ENCODE results near the gene GNB2.
"Not testable (repeated sequence)": the region's sequence is repeated elsewhere in the genome, so short reads cannot be mapped to it uniquely, and the experiment has no call there.

GNB2 gene

DNA sequence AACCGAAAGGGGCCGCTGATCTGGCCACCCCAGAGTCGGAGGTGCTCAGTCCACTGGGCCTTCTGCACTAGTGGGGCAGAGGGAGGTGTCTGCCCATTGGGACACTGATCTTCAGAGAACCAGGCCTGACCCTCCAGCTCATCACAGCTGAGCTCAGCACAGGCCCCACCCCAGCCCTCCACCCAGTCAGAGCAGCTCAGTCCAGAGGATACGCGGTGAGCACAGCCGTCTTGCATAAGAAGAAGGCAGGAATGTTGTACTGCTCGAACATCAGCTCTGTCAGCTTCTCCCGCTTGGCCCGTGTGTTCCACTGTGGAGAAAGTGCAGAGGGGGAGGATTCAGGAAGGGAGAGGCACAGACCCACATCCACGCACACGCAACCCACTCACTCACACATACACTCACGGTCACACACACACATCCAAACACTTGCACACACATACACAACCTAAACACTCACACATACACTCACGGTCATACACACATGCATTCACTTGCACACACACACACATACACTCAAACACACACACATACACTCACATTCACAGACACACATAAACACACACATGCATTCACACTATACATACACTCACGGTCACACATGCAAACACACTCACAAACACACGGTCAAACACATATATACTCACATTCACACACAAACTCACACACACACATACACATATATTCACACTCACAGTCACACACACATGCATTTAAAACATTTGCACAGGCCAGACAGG, 23.5 kb upstream of the GNB2 start:
- Mint-ChIP-seq H3K4me1 (ENCODE audit: low read depth) (no peaks in the 10 kb centered on the region), H3K9me3 (no peaks in the 10 kb centered on the region), H3K27me3 (peaks cover 18% of the 10 kb centered on the region), H3K4me3 (no peak overlapping the region), H3K27ac (no peak overlapping the region), H3K36me3 (ENCODE audit: low read depth) (no peaks in the 10 kb centered on the region)

DNA sequence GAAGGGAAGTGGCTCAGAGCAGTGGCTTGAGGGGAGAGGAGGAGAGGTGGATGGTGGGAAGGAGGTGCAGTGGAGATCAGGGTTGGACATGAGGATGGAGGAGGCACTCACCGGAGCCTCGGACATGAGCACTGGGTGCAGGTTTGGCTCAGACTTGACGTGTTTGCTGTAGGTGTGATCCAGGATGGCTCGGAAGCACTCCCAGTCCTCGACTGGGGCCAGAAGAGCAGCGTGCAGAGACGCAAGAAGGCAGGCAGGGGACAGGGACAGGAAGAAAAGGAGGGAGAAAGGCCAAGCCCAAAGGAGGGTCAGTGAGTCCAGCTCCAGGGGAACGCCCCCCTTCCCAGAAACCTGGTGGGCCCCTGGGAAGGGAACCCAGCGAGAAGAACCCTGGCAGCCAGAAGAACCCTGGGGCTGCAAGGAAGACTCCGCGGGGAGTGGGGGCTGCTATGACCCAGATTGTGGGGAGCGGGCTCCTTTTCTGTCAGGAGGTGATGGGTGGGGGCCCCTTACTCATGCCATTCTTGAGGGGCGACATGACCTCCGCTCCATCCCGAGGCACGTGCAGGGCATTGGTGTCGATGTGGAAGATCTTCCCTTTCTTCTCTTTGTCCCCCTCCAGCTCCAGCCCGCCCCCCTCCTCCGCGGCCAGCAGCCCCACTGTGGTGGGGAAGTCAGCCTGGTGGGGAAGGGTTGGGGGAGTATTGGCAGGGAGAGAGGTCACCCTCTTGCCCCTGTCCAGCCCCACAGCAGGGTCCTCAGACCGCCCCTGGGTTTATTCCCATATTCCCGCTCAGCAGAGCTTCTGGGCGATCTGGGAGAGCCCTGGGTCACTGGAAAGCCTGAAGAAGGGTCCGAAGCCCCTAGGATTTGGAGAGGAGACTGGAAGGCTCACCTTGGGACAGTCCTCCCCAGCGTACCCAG, 18.4 kb upstream of the GNB2 start:
- Mint-ChIP-seq H3K4me3 (no peak overlapping the region), H3K27ac (no peak overlapping the region), H3K36me3 (ENCODE audit: low read depth) (no peaks in the 10 kb centered on the region), H3K9me3 (no peaks in the 10 kb centered on the region), H3K27me3 (peaks cover 38% of the 10 kb centered on the region), H3K4me1 (ENCODE audit: low read depth) (no peaks in the 10 kb centered on the region)

DNA sequence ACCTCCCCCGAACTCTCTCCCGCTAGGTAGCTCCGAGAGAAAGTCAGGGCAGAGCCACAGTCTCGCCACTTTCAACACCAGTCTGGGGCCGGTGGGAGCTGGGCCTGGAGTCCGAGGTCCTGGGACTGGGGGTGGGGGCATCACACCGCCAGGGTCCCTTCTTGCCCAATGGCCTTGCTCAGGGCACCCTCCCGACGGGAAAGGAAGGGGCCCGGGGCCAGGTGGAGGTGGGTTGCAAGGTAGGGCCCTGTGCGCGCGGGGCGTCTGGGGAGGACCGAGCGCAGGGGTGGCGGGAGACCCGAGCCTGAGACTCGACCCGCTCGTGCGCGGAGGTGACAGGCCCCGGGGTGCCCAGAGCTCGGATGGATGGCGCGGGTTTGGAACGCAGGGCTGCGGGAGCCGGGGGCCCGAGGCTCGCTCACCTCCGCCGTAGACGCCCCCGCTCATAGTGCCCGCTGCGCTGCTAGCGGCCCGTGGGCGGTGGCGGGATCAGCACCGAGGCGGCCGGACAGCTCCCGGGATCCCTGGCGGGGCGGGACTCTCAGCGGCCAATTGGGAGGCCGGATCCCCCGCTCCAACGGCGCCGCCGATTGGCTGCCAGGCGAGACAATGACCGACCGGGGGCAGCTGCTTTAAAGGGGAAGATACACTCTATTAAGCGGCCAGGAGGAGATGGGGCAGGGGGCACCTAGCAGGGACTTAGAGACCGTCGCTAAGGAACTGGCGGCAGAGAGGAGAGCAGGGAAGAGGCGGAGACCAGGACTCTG, 17.4 kb upstream of the GNB2 start, which contains the start of gene ACTL6B:
ACTL6B (minus strand) TSS at position 541 of the 767 bp plus-strand sequence; CDS start at position 447, 94 bp downstream.
- H3K27me3 Mint-ChIP-seq, result peaks cover 36% of the 10 kb centered on the region
- H3K4me3 Mint-ChIP-seq, result no peak within 1 kb of the TSS
- no peaks in the 10 kb centered on the region for H3K36me3 Mint-ChIP-seq (ENCODE audit: low read depth)
- H3K27ac Mint-ChIP-seq, result no peak within 1 kb of the TSS
- no peaks in the 10 kb centered on the region for H3K9me3 Mint-ChIP-seq
- no peaks in the 10 kb centered on the region for H3K4me1 Mint-ChIP-seq (ENCODE audit: low read depth)

DNA sequence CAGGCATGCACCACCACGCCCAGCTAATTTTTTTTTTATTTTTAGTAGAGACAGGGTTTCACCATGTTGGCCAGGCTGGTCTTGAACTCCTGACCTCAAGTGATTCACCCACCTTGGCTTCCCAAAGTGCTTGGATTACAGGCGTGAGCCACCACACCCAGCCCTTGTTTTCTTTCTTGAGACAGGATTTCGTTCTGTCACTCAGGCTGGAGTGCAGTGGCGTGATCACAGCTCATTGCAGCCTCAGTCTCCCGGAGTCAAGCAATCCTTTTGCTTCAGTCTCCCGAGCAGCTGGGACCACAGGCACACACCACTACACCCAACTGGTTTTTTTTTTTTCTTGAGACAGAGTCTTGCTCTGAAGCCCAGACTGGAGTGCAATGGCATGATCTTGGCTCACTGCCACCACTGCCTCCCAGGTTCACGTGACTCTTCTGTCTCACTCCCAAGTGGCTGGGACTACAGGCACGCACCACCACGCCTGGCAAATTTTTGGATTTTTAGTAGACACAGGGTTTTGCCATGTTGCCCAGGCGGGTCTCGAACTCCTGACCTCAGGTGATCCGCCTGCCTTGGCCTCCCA, 11.3 kb upstream of the GNB2 start:
- H3K36me3 Mint-ChIP-seq (ENCODE audit: low read depth); H3K9me3 Mint-ChIP-seq; H3K27ac Mint-ChIP-seq; H3K4me3 Mint-ChIP-seq; H3K4me1 Mint-ChIP-seq (ENCODE audit: low read depth): not testable (repeated sequence)
- peaks cover 20% of the 10 kb centered on the region for H3K27me3 Mint-ChIP-seq

DNA sequence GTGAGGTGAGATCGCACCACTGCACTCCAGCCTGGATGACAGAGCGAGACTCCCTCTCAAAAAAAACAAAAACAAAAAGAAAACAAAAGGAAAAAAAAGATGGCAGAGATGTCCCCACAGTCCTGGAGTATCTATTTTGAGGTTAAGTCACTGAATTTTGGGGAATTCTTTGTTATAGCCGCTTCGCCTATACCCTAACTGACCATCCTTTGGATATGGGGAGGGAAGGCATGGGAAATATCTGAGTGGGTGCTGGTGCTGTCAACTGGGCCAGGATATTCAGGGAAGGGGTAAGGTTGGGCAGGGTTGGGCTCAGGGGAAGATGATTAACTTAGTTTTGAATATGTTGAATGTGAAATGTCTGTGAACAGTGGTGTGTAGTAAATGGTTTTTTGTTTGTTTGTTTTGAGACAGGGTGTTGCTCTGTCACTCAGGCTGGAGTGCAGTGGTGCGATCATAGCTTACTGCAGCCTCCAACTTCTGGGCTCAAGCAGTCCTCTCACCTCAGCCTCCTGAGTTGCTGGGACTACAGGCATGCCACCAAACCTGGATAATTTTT, 8.3 kb upstream of the GNB2 start:
- Mint-ChIP-seq H3K27ac (no peak overlapping the region), H3K36me3 (ENCODE audit: low read depth) (no peaks in the 10 kb centered on the region), H3K4me1 (ENCODE audit: low read depth) (no peaks in the 10 kb centered on the region), H3K27me3 (no peaks in the 10 kb centered on the region), H3K4me3 (no peak overlapping the region), H3K9me3 (no peaks in the 10 kb centered on the region)

DNA sequence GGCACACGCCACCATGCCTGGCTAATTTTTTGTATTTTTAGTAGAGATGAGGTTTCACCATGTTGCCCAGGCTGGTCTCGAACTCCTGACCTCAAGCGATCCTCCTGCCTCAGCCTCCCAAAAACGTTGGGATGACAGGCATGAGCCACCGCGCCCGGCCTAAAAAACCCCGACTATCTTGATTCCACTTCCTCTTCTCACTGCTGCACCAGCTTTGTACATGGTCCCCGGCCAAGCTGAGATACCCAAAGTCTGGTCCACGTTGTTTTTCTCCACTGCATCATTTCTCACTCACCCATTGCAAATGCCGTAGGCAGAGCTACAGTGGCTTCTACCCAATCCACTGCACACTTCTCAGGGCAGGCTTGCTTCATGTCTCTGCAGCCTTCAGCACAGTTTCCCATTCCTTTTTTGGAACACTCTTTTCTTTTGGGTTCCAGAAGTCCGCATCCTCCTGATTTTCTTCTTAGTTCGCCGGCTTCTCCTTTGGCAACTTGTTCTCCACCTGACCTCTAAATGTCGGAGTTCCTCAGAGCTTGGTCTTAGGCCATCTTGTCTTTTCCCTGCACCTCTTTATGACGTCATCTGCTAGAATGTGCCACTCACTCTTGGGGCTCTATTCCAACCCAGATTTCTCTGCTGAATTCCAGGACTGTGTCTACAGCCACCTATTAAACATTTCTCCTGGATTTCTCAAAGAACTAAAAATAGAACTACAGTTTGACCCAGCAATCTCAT, 6.0 kb upstream of the GNB2 start:
- Mint-ChIP-seq H3K27ac (no peak overlapping the region), H3K9me3 (no peaks in the 10 kb centered on the region), H3K36me3 (ENCODE audit: low read depth) (no peaks in the 10 kb centered on the region), H3K4me1 (ENCODE audit: low read depth) (no peaks in the 10 kb centered on the region), H3K27me3 (no peaks in the 10 kb centered on the region), H3K4me3 (no peak overlapping the region)

DNA sequence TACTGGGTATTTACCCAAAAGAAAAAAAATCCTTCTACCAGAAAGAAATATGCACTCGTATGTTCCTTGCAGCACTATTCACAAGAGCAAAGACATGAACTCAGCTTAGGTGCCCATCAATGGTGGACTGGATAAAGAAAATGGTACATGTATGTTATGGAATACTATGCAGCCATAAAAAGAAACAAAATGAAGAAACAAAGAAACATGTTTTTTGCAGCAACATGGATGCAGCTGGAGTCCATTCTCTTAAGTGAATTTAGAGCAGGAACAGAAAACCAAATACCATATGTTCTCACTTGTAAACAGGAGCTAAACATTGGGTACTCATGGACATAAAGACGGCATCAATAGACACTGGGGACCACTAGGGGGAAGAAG, 5.5 kb upstream of the GNB2 start:
- no peaks in the 10 kb centered on the region for H3K9me3 Mint-ChIP-seq
- no peaks in the 10 kb centered on the region for H3K27me3 Mint-ChIP-seq
- no peak overlapping the region for H3K4me3 Mint-ChIP-seq
- H3K27ac Mint-ChIP-seq, result no peak overlapping the region
- H3K4me1 Mint-ChIP-seq (ENCODE audit: low read depth), result no peaks in the 10 kb centered on the region
- H3K36me3 Mint-ChIP-seq (ENCODE audit: low read depth), result no peaks in the 10 kb centered on the region

DNA sequence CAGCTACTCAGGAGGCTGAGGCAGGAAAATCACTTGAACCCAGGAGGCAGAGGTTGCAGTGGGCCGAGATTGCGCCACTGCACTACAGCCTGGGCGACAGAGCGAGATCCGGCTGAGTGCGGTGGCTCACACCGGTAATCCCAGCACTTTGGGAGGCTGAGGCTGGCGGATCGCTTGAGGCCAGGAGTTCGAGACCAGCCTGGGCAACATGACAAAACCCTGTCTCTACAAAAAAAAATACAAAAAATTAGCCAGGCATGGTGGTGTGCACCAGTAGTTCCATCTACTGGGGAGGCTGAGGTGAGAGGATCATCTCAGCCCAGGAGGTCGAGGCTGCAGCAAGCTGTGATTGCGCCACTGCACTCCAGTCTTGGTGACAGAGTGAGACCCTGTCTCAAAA, 4.4 kb upstream of the GNB2 start:
- H3K36me3 Mint-ChIP-seq (ENCODE audit: low read depth); H3K4me3 Mint-ChIP-seq; H3K27me3 Mint-ChIP-seq; H3K9me3 Mint-ChIP-seq; H3K4me1 Mint-ChIP-seq (ENCODE audit: low read depth); H3K27ac Mint-ChIP-seq: not testable (repeated sequence)

DNA sequence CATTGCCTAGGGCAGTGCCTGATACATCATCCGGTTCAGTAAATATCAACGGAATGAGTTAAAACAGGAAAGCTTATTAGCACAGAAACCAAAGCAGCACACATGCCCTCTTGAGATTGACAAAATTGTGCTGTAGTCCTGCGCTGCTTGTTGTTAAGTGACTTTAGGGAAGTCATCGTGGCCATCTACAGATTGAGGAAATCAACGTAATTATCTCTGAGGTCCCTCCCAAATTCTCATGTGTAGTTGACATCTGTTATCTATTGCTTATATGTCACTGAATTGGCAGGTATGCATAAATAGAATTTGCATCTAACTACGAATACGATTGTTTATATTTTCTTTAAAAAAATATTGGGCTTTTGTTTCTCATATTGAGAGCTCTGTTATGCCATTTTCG, 3.5 kb upstream of the GNB2 start:
- Mint-ChIP-seq H3K27me3 (no peaks in the 10 kb centered on the region), H3K36me3 (ENCODE audit: low read depth) (no peaks in the 10 kb centered on the region), H3K9me3 (no peaks in the 10 kb centered on the region), H3K27ac (no peak overlapping the region), H3K4me1 (ENCODE audit: low read depth) (no peaks in the 10 kb centered on the region), H3K4me3 (no peak overlapping the region)

DNA sequence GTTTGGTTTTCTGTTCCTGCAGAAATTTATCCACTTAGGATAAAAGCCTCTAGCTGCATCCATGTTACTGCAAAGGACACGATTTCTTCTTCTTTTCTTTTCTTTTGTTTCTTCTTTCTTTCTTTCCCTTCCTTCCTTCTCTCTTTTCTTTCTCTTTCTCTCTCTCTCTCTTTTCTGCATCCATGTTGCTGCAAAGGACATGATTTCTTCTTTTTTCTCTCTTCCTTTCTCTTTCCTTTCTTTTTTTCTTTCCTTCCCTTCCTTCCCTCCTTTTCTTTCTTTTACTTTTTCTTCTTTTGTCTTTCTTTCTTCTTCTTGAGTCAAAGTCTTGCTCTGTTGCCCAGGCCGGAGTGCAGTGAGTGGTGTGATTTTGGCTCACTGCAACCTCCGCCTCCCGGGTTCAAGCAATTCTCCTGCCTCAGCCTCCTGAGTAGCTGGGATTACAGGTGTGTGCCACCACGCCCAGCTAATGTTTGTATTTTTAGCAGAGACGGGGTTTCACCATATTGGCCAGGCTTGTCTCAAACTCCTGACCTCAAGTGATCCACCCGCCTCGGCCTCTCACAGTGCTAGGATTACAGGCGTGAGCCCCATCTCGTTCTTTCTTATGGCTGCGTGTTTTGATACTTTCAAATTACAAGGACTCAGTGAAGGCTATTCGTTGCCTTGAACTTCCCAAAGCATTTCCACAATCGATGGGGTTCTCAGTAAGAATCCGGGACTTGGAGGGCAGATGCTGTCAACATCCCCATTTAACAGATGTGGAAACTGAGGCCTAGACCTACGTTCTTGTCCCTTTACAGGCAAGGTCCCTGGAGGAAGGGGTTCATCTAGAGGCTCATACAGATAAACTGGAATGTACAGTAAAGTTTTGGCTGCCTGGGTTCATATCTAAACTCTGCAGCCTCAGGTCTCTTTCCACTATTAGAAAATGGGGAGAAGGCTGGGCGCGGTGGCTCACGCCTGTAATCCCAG, 1.9 kb upstream of the GNB2 start:
- Mint-ChIP-seq H3K27me3 (no peaks in the 10 kb centered on the region), H3K27ac (no peak overlapping the region), H3K4me1 (ENCODE audit: low read depth) (peaks cover 4% of the 10 kb centered on the region), H3K9me3 (no peaks in the 10 kb centered on the region), H3K36me3 (ENCODE audit: low read depth) (peaks cover 3% of the 10 kb centered on the region), H3K4me3 (no peak overlapping the region)

DNA sequence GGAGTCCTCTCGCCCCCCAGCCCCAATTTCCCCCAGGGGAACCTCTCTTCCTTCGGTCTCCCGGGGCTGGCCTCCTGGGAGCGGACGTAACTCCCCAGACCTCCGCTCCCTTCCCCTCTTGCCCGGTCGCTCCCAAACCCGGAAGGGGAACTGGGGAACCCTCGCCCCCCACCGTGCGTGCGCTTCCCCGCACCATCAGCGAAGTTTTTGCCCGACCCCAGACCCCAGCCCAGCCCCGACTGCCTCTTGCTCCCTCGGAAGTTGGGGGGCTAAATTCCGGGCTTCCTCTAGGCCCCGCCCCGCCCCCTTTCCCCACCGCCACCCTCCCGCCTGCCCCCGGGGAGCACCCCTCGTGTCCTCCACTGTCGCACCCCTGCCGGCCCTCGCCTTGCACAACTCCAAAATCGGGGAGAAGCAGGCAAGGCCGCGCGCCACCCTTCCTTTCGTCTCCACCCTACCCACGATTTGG, 436 bp downstream of the GNB2 start:
- Mint-ChIP-seq H3K36me3 (ENCODE audit: low read depth) (peaks cover 10% of the 10 kb centered on the region), H3K4me3 (peak overlapping the region; percentile 91), H3K27ac (peak overlapping the region; percentile 93), H3K9me3 (no peaks in the 10 kb centered on the region), H3K27me3 (no peaks in the 10 kb centered on the region), H3K4me1 (ENCODE audit: low read depth) (peaks cover 15% of the 10 kb centered on the region)

DNA sequence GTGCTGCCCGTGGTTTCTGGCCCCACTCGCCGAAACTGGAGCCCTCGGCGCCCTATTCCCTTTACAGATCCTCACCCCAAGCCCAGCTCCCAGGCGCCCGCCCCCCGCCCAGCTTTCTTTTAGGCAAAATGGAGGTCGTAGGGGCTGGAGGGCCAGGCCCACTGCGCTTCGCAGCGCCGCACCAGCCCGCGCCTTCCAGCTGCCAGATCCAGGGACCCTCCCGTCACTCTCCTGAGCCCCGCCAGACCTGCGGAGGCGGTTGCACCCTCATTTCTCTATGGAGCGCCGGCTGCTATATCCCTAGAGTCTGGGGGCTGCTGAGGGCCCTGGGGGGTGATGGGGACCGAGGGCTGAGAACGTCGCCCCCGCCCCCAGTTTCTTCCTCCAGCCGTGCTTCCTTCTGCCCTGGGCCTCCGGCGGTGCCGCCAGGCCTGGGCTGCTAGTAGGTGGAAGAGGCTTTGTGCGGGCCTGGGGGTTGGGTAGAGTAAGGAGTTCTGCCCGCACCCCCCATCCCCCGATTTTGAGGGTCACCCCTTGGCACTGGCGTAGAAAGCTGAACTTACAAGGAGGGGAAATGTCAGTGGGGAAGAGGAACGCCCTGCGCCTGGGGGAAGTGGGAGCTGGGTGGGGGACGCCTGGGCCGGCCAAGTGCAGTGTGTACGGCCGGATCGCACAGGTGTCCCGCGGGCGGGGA, 1.0 kb downstream of the GNB2 start:
- Mint-ChIP-seq H3K27ac (peak overlapping the region; percentile 93), H3K36me3 (ENCODE audit: low read depth) (peaks cover 15% of the 10 kb centered on the region), H3K27me3 (no peaks in the 10 kb centered on the region), H3K9me3 (no peaks in the 10 kb centered on the region), H3K4me3 (peak overlapping the region; percentile 91), H3K4me1 (ENCODE audit: low read depth) (peaks cover 15% of the 10 kb centered on the region)

DNA sequence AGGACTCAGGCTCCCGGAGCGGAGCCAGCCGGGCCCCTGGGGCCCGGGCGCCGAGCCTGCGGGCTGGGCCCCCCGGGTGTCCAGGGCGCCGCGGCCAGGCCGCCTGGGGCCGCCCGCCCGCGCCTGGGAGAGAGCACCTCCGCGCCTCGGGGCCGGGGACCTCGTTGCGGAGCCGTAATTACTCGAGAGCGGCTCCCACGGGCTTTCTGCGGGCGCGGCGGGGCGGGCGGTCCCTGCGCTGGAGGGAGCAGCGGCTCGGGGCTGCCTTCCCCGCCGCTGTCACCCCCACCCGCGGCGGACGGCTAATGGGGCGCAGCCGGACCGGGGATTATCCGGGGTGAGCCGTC, 1.5 kb downstream of the GNB2 start:
- H3K4me1 Mint-ChIP-seq (ENCODE audit: low read depth), result peaks cover 18% of the 10 kb centered on the region
- no peaks in the 10 kb centered on the region for H3K9me3 Mint-ChIP-seq
- H3K36me3 Mint-ChIP-seq (ENCODE audit: low read depth), result peaks cover 18% of the 10 kb centered on the region
- peak overlapping the region; percentile 91 for H3K4me3 Mint-ChIP-seq
- H3K27ac Mint-ChIP-seq, result no peak overlapping the region
- no peaks in the 10 kb centered on the region for H3K27me3 Mint-ChIP-seq

Data from stimulated activated naive CD8-positive, alpha-beta T cell treated with anti-CD3 and anti-CD28 coated beads, Interleukin-15, Interleukin-2, amounts not matched to agents 100 ng/mL and 50 ng/mL, for 24 hours (primary cell).